ENCODE measurements around the gene KLF11. TPM values are rescaled to one million over a fixed set of nuclear protein-coding genes. Genes with fewer than 3 reads are reported as not detected.

KLF11 gene
- total and polyA plus RNA-seq, 2 experiments from 2014 or later, result 4.8 to 6.6 TPM

DNA sequence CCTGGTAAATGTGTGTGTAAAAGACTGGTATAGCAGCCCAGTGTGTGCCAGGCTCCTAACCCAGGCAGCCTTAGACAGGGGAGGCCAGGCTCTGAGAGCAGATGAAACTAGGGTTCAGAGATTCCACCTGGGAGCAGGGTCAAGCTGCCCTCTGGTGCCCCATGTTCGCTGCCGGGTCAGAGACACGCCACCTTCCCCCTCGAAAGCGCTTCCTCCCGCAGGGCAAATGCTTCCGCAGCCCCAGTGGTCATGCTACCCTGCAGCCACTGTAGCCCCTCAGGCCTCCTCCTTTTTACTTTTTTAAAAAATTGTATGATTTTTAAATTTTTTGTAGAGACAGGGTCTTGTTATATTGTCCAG is 10.6 kb upstream of the KLF11 start:
- Histone ChIP-seq H3K9me2 (ENCODE audit: insufficient read depth) (no peaks in the 10 kb centered on the region), H3K4me1 (ENCODE audit: insufficient read depth) (peaks cover 15% of the 10 kb centered on the region), H3K36me3 (ENCODE audit: low read depth) (no peaks in the 10 kb centered on the region), H3K4me3 (no peak overlapping the region), H3K4me2 (ENCODE audit: unreplicated experiment) (no peak overlapping the region), H3F3A (ENCODE audit: insufficient read depth) (peaks cover 8% of the 10 kb centered on the region; the same call in 1 of the 2 replicates), H3K9me3 (ENCODE audit: low read depth) (no peaks in the 10 kb centered on the region), H3K9ac (no peak overlapping the region), H4K20me1 (ENCODE audit: insufficient read depth) (no peaks in the 10 kb centered on the region), H3K27me3 (replicated peaks; ENCODE audit: insufficient read depth) (no peaks in the 10 kb centered on the region), H2AFZ (no peak overlapping the region), H3K27ac (no peak overlapping the region), H3K79me2 (ENCODE audit: insufficient read depth) (no peaks in the 10 kb centered on the region)
- 94 to 95% methylated on average over 7 of the region's 7 CpGs for WGBS, 2 experiments (ENCODE audit: low coverage in 1 of 2, low lambda C conversion rate in 2 of 2, missing lambda C conversion rate in 2 of 2)
- TF ChIP-seq EZH2 (IDR thresholded peaks at IDR 0.05; ENCODE audit: insufficient read depth, poor library complexity, severe bottlenecking) (no peak), EZH2phosphoT487 (IDR thresholded peaks at IDR 0.05; ENCODE audit: insufficient read depth, low read depth) (no peak)
- no peak for DNase-seq
- in situ Hi-C loops (cut with MboI), result no loop called here

DNA sequence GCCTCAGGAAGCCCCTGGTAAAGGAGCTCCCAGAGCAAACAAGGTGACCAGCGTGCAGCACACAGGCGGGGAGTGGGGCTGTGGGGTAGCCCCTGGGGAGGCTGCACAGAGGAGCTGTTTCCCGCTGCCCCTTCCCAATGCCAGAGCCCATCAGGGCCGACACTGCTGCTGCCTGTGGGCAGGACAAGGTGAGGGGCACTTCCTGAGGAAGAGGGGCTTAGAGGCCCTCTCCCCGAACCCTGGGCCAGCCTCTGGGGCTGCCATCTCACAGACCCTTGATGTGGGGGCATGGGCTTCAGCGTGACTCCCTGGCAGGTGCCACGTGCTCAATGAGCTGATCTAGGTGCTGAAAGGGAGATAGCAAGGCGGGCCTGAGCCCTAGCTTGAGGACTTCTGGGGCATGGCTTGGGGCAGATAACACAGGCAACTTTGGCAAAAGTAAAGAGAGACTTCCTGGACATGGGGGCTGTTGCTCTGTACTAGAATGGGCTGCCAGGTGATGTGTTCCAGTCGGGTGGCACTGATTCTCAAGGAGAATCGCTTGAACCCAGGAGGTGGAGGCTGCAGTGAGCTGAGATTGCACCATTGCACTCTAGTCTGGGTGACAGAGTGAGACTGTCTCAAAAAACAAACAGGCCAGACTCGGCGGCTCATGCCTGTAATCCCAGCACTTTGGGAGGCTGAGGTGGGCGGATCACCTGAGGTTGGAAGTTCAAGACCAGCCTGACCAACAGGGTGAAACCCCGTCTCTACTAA is 9.9 kb upstream of the KLF11 start:
- Histone ChIP-seq H3F3A (ENCODE audit: insufficient read depth) (peaks cover 8% of the 10 kb centered on the region; the same call in 1 of the 2 replicates), H2AFZ (no peak overlapping the region), H3K4me3 (no peak overlapping the region), H3K9ac (no peak overlapping the region), H3K9me3 (ENCODE audit: low read depth) (no peaks in the 10 kb centered on the region), H3K36me3 (ENCODE audit: low read depth) (no peaks in the 10 kb centered on the region), H3K27ac (no peak overlapping the region), H3K79me2 (ENCODE audit: insufficient read depth) (no peaks in the 10 kb centered on the region), H3K4me2 (ENCODE audit: unreplicated experiment) (no peak overlapping the region), H4K20me1 (ENCODE audit: insufficient read depth) (no peaks in the 10 kb centered on the region), H3K27me3 (replicated peaks; ENCODE audit: insufficient read depth) (no peaks in the 10 kb centered on the region), H3K9me2 (ENCODE audit: insufficient read depth) (no peaks in the 10 kb centered on the region), H3K4me1 (ENCODE audit: insufficient read depth) (peaks cover 15% of the 10 kb centered on the region)
- in situ Hi-C loops (cut with MboI), result no loop called here
- 86 to 87% methylated on average over 14 of the region's 14 CpGs for WGBS, 2 experiments (ENCODE audit: low coverage in 1 of 2, low lambda C conversion rate in 2 of 2, missing lambda C conversion rate in 2 of 2)
- TF ChIP-seq EZH2 (IDR thresholded peaks at IDR 0.05; ENCODE audit: insufficient read depth, poor library complexity, severe bottlenecking) (no peak), EZH2phosphoT487 (IDR thresholded peaks at IDR 0.05; ENCODE audit: insufficient read depth, low read depth) (no peak)
- DNase-seq, result no peak

- Histone ChIP-seq H3K9ac (no peak overlapping the region), H3K9me3 (ENCODE audit: low read depth) (no peaks in the 10 kb centered on the region), H3K27ac (no peak overlapping the region), H4K20me1 (ENCODE audit: insufficient read depth) (no peaks in the 10 kb centered on the region), H3K9me2 (ENCODE audit: insufficient read depth) (no peaks in the 10 kb centered on the region), H3K4me2 (ENCODE audit: unreplicated experiment) (no peak overlapping the region), H3K4me3 (no peak overlapping the region), H3K4me1 (ENCODE audit: insufficient read depth) (peaks cover 18% of the 10 kb centered on the region), H2AFZ (no peak overlapping the region), H3K27me3 (replicated peaks; ENCODE audit: insufficient read depth) (no peaks in the 10 kb centered on the region), H3F3A (ENCODE audit: insufficient read depth) (peaks cover 8% of the 10 kb centered on the region; the same call in 1 of the 2 replicates), H3K79me2 (ENCODE audit: insufficient read depth) (no peaks in the 10 kb centered on the region), H3K36me3 (ENCODE audit: low read depth) (no peaks in the 10 kb centered on the region)
- in situ Hi-C loops (cut with MboI), result no loop called here
- 62 to 68% methylated on average over 12 of the region's 12 CpGs for WGBS, 2 experiments (ENCODE audit: low coverage in 1 of 2, low lambda C conversion rate in 2 of 2, missing lambda C conversion rate in 2 of 2)
- no peak for DNase-seq
- TF ChIP-seq EZH2 (IDR thresholded peaks at IDR 0.05; ENCODE audit: insufficient read depth, poor library complexity, severe bottlenecking), result no peak
Observed at GRCh38 chr2:10034333-10035052, 8.9 kb upstream of the KLF11 start.

DNA sequence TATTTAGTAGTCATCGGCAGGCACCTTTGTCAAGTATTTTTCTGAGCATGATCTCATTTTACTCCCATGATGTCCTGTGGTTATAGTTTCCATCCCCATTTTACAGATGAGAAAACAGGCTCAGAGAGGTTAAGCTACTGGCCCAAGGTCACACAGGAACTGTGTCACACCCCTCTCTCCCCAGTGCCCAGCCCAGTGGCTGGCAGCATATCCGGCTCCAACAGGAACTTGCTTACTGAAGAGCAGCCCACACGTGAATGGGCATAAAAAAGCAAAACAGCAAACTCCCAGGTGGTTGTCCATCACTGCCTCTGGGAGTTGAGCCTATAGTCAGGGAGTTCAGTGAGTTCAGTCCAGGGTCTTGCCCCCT is 8.3 kb upstream of the KLF11 start:
- Histone ChIP-seq H2AFZ (no peak overlapping the region), H4K20me1 (ENCODE audit: insufficient read depth) (no peaks in the 10 kb centered on the region), H3K4me2 (ENCODE audit: unreplicated experiment) (no peak overlapping the region), H3K9me2 (ENCODE audit: insufficient read depth) (no peaks in the 10 kb centered on the region), H3F3A (ENCODE audit: insufficient read depth) (peaks cover 8% of the 10 kb centered on the region; the same call in 1 of the 2 replicates), H3K9ac (no peak overlapping the region), H3K27me3 (replicated peaks; ENCODE audit: insufficient read depth) (no peaks in the 10 kb centered on the region), H3K9me3 (ENCODE audit: low read depth) (no peaks in the 10 kb centered on the region), H3K4me3 (no peak overlapping the region), H3K79me2 (ENCODE audit: insufficient read depth) (no peaks in the 10 kb centered on the region), H3K4me1 (ENCODE audit: insufficient read depth) (peaks cover 18% of the 10 kb centered on the region), H3K36me3 (ENCODE audit: low read depth) (no peaks in the 10 kb centered on the region), H3K27ac (no peak overlapping the region)
- WGBS, 2 experiments (ENCODE audit: low coverage in 1 of 2, low lambda C conversion rate in 2 of 2, missing lambda C conversion rate in 2 of 2), result 59 to 74% methylated on average over 3 of the region's 3 CpGs
- in situ Hi-C loops (cut with MboI), result no loop called here
- TF ChIP-seq EZH2 (IDR thresholded peaks at IDR 0.05; ENCODE audit: insufficient read depth, poor library complexity, severe bottlenecking) (no peak), EZH2phosphoT487 (IDR thresholded peaks at IDR 0.05; ENCODE audit: insufficient read depth, low read depth) (no peak)
- DNase-seq, result no peak

Measured in GM23248 (cell line).